Mucosa of rectum (tissue), 2 donors: Measurements from ENCODE around the gene PRKCSH.
"Not testable (repeated sequence)": the region's sequence is repeated elsewhere in the genome, so short reads cannot be mapped to it uniquely, and the experiment has no call there.

Experiments
- H3K27ac ChIP-seq, 2 donors: one replicate each; pipeline ENCODE4 v1.7.0; 2013; ENCODE audit warnings: inconsistent platforms in 2 of 2, low read depth in 2 of 2, low read length in 2 of 2
- H3K27me3 ChIP-seq, 2 donors: one replicate each; pipeline ENCODE4 v1.7.0; 2013; ENCODE audit warnings: low read length in 2 of 2; ENCODE audit not compliant: control insufficient read depth in 2 of 2, insufficient read depth in 2 of 2
- H3K36me3 ChIP-seq, 2 donors: one replicate each; pipeline ENCODE4 v1.7.0; 2013; ENCODE audit warnings: low read length in 2 of 2; ENCODE audit not compliant: control insufficient read depth in 2 of 2, insufficient read depth in 2 of 2
- H3K4me1 ChIP-seq, 2 donors: one replicate each; pipeline ENCODE4 v1.7.0; 2013; ENCODE audit warnings: low read length in 2 of 2, mild to moderate bottlenecking in 1 of 2; ENCODE audit not compliant: control insufficient read depth in 2 of 2, insufficient read depth in 2 of 2
- H3K4me3 ChIP-seq, 2 donors: one replicate each; pipeline ENCODE4 v1.7.0; 2013; ENCODE audit warnings: low read length in 2 of 2
- H3K9ac ChIP-seq, 2 donors: one replicate each; pipeline ENCODE4 v1.7.0; 2013; ENCODE audit warnings: low read length in 2 of 2, low read depth in 1 of 2, mild to moderate bottlenecking in 1 of 2
- H3K9me3 ChIP-seq, 2 donors: one replicate each; pipeline ENCODE4 v1.7.0; 2013; ENCODE audit warnings: low read length in 2 of 2; ENCODE audit not compliant: control insufficient read depth in 2 of 2
- donor health status: healthy.
- donor health status: Normal muscosa, but diverticular disease.

The PRKCSH gene

GRCh38 chr19:11420429-11421370 is 14.7 kb upstream of the PRKCSH start:
- Histone ChIP-seq H3K36me3 (no peaks in the 10 kb centered on the region), H3K9me3 (no peaks in the 10 kb centered on the region), H3K4me3 (peak overlapping the region; percentile 43 to 50), H3K27me3 (peaks cover 27 to 37% of the 10 kb centered on the region in 2 donors), H3K4me1 (peaks cover 3 to 15% of the 10 kb centered on the region in 2 donors), H3K9ac (peak overlapping the region in 1 of 2 donors; percentile 24), H3K27ac (peak overlapping the region in 1 of 2 donors; percentile 32)

GRCh38 chr19:11421371-11422098 is 13.9 kb upstream of the PRKCSH start:
- Histone ChIP-seq H3K4me3 (peak overlapping the region; percentile 43 to 50), H3K36me3 (no peaks in the 10 kb centered on the region), H3K27ac (peak overlapping the region in 1 of 2 donors; percentile 32), H3K9ac (no peak overlapping the region), H3K4me1 (peaks cover 3 to 15% of the 10 kb centered on the region in 2 donors), H3K27me3 (peaks cover 27 to 37% of the 10 kb centered on the region in 2 donors), H3K9me3 (no peaks in the 10 kb centered on the region)

- Histone ChIP-seq H3K4me3 (peak overlapping the region; percentile 50 to 52), H3K9ac (peak overlapping the region in 1 of 2 donors; percentile 40), H3K4me1 (peaks cover 3 to 15% of the 10 kb centered on the region in 2 donors), H3K27me3 (peaks cover 27 to 37% of the 10 kb centered on the region in 2 donors), H3K36me3 (no peaks in the 10 kb centered on the region), H3K27ac (no peak overlapping the region), H3K9me3 (no peaks in the 10 kb centered on the region)
Observed at GRCh38 chr19:11422163-11423065, 13.0 kb upstream of the PRKCSH start.

GRCh38 chr19:11423164-11423790 is 12.2 kb upstream of the PRKCSH start:
- H3K9ac ChIP-seq = no peak overlapping the region
- no peaks in the 10 kb centered on the region for H3K9me3 ChIP-seq
- peaks cover 3 to 15% of the 10 kb centered on the region in 2 donors for H3K4me1 ChIP-seq
- H3K27ac ChIP-seq = no peak overlapping the region
- H3K36me3 ChIP-seq = no peaks in the 10 kb centered on the region
- no peak overlapping the region for H3K4me3 ChIP-seq
- peaks cover 27 to 37% of the 10 kb centered on the region in 2 donors for H3K27me3 ChIP-seq

- H3K9me3 ChIP-seq = no peaks in the 10 kb centered on the region
- no peaks in the 10 kb centered on the region for H3K36me3 ChIP-seq
- no peak overlapping the region for H3K27ac ChIP-seq
- H3K9ac ChIP-seq = no peak overlapping the region
- peaks cover 25 to 37% of the 10 kb centered on the region in 2 donors for H3K27me3 ChIP-seq
- H3K4me3 ChIP-seq = no peak overlapping the region
- peaks cover 3 to 13% of the 10 kb centered on the region in 2 donors for H3K4me1 ChIP-seq
Observed at GRCh38 chr19:11423791-11424181, 11.6 kb upstream of the PRKCSH start.

GRCh38 chr19:11425719-11426457 is 9.5 kb upstream of the PRKCSH start:
- Histone ChIP-seq H3K27me3 (peaks cover 19 to 22% of the 10 kb centered on the region in 2 donors), H3K27ac (no peak overlapping the region), H3K9ac (no peak overlapping the region), H3K4me1 (peaks cover 2 to 7% of the 10 kb centered on the region in 2 donors), H3K4me3 (no peak overlapping the region), H3K36me3 (no peaks in the 10 kb centered on the region), H3K9me3 (no peaks in the 10 kb centered on the region)

- no peak overlapping the region for H3K9ac ChIP-seq
Observed at GRCh38 chr19:11426656-11427055, 8.8 kb upstream of the PRKCSH start.

GRCh38 chr19:11433526-11433925 is 1.9 kb upstream of the PRKCSH start:
- Histone ChIP-seq H3K36me3 (peaks cover 9 to 15% of the 10 kb centered on the region in 2 donors), H3K4me1 (peaks cover 14 to 16% of the 10 kb centered on the region in 2 donors)
- H3K4me3 ChIP-seq, H3K9ac ChIP-seq, H3K9me3 ChIP-seq, H3K27ac ChIP-seq, H3K27me3 ChIP-seq: not testable (repeated sequence)

More at GRCh38 chr19:11426656-11427055, 8.8 kb upstream of the PRKCSH start:
- H3K4me3 ChIP-seq = no peak overlapping the region
- H3K27ac ChIP-seq = no peak overlapping the region
- H3K4me1 ChIP-seq = peaks cover 0 to 3% of the 10 kb centered on the region in 2 donors
- H3K27me3 ChIP-seq = peaks cover 13 to 15% of the 10 kb centered on the region in 2 donors
- no peaks in the 10 kb centered on the region for H3K36me3 ChIP-seq
- no peaks in the 10 kb centered on the region for H3K9me3 ChIP-seq

- peaks cover 0 to 2% of the 10 kb centered on the region in 2 donors for H3K27me3 ChIP-seq
- peak overlapping the region; percentile 53 to 65 for H3K9ac ChIP-seq
- H3K4me3 ChIP-seq = peak overlapping the region; percentile 56 to 98
- H3K9me3 ChIP-seq = no peaks in the 10 kb centered on the region
- H3K36me3 ChIP-seq = peaks cover 15 to 17% of the 10 kb centered on the region in 2 donors
- H3K4me1 ChIP-seq = peaks cover 14 to 16% of the 10 kb centered on the region in 2 donors
- H3K27ac ChIP-seq = peak overlapping the region; percentile 65 to 85
Observed at GRCh38 chr19:11434703-11435056, 755 bp upstream of the PRKCSH start.
